HG03103 (cell line): ENCODE results near the gene ZNF219.

Experiments used
- ATAC-seq: cut with Tn5 transposase; IDR thresholded peaks from one replicate; pipeline ENCODE4 v1.9.1; 2021; ENCODE audit warnings: low read depth; ENCODE audit not compliant: unreplicated experiment

The ZNF219 gene

GRCh38 chr14:21102521-21103410 lies 4.3 kb upstream of the ZNF219 start:
- ATAC-seq = no peak

GRCh38 chr14:21101802-21102413 lies 3.5 kb upstream of the ZNF219 start:
- ATAC-seq = no peak

DNA sequence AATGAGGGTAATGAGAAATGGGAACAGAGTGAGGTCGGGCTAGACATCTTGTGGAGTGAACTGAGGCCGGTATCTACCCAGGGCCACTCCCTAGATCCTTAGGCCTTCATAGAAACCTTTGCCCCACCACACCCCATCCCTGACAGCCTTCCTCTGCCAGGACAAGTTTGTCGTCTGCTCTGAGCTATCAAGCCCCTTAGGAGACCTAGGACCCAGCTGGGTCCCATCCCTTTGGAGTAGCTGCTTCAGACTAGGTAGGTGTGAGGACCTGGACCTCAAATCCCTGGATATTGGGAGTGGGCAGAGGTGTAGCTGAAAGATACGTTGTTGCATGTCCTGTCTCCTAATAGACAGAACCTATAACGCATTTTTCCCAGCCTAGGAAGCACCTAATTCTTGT lies 2.5 kb upstream of the ZNF219 start, which contains the start of gene TMEM253:
TMEM253 (plus strand) TSS at position 136 of the 400 bp plus-strand sequence. CDS start 278 bp downstream, outside the sequence.
- no peak for ATAC-seq

GRCh38 chr14:21099596-21099985 lies 1.1 kb upstream of the ZNF219 start:
- no peak for ATAC-seq

DNA sequence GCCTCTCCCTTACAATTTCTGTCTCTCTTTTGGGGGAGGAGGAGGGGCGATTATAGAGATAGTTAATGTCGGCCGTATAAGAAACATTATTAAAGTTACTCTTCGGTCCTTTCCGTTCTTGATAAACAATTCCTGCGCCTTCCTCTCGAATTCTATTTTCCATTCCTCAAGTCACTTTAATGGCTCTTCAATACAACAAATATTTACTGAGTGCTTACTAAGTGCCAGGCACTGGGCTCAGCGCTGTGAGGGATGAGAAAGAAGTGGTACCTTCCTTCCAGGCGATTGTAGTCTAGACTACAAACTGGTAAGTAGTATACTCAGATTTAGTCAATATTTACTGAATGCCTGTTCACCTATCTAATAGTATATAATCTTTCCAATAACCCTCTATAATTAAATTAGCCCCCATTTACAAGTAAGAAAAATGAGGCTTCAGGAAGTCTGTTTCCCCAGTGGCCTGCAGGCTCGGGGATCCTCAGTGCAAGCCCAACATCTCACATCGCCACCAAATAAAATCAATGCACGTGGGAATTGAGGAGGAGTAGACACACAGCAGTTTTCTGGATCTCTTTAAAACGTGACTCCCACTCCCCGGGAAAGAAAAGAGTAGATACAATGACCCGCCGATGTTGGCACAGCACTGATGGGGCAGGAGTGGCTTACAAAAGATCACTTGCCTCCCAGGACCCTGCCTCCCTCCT lies 589 bp upstream of the ZNF219 start:
- ATAC-seq = no peak

- ATAC-seq = no peak
Measured at GRCh38 chr14:21097636-21098075, 799 bp downstream of the ZNF219 start.

GRCh38 chr14:21096978-21097635 lies 1.3 kb downstream of the ZNF219 start:
- no peak for ATAC-seq

GRCh38 chr14:21096438-21096837 lies 2.0 kb downstream of the ZNF219 start:
- no peak for ATAC-seq

DNA sequence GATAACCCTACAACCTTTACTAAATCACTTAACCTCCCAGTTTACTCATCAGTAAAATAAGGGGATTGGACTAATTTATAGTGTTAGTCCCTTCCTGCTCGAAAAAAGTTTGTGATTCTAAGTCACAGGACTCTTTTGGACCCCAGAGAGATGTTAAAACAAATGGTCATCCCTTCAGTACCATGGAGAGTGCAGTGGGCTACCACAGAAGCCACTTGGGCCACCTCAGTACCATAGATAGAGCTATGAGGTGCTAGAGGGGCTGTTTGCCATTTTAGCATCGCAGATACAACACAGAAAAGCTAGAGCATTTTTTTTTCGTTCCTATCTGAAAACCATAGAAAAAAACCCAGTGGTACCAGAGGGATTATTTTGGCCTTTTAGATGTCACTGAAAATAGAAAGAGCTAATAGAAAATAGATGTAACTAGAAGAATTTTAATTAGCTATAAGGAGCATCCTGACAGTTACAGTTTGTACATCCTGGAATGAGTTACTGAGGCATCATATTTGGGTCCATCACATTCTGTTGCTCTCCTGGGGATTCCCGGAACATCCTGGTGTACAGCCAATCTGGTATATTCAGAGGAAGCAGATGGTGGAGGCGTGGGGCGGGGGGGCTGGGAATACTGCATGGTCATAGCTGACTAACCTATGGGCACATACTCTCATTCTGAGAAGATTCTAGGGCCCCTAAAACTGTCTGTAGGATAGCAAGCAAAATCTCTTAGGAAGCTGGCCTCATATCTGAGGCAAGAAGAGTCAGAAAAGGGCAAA lies 2.8 kb downstream of the ZNF219 start:
- ATAC-seq = no peak

- no peak for ATAC-seq
Measured at GRCh38 chr14:21093769-21094681, 4.4 kb downstream of the ZNF219 start.

DNA sequence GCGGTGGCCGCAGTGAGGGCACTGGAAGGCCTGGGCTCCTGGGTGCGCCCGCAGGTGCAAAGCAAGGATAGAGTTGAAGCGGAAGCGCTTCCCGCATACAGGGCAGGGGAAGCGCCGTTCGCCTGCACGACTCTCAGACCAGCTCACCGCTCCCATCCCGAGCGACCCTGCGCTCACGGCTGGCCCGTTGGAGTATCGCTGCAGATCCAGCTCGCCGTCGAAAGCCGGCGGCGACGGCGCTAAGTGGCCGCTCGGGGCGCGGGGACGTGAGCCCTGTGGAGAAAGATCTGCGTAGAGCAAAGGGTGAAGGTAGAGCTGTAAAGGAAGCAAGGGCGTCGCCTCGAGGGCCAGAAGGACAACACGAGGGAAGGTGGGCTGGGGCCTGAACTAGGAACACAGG lies 5.4 kb downstream of the ZNF219 start:
- no peak for ATAC-seq

GRCh38 chr14:21092273-21093011 lies 6.0 kb downstream of the ZNF219 start:
- ATAC-seq = peak; percentile 67

DNA sequence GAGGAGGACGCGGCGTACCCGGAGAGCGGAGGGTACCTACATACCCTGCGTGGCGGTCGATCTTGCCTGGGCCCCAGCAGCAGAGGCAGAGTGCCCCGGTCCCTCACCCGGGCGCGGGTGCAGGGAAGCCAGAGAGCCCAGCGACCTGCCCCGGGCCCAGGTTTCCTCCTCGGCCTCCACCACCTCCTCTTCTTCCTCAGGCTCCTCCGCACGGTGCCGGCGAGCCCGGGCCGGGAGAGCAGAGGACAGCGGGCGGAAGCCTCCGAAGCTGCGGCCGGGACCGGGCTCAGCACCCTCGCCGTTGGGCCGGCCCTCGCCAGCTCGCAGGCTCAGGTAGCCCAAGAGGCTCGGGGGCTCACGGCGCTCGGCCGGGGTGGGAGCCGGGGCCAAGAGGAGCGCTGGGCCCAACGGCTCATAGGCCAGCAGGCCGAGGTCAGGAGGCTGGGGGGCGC lies 6.6 kb downstream of the ZNF219 start:
- ATAC-seq = no peak

DNA sequence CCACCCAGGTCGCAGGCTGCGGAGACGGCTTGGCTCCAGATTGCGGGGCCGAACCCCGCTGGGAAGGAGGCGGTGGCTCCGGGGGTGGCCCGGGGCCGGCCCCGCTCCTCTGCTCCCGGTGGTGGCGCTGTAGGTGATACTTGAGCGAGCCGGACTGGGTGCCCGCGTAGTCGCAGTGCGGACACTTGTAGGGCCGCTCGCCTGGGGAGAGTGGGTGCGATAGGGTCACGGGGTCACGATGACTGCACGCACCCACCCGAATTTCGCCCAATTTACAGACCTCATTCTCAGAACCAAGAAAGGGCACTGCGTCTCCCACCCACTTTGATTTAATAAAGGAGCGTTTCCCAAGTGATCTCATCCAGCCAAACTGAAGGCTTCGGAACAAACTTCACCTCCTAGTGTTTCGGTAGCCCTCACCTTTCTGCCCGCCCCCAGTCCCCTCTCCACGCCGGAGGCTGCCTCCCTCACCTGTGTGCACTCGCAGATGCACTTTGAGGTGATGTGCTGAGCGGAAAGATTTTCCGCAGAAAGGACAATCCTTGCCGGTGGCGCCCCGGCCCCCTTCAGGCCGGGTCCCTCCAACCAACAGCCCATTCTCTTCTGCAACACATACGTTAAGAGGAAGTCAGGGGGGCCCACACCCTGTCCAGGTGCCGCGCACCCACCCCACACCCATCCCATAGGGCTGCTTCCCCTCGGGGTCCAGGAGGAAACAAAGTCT lies 7.4 kb downstream of the ZNF219 start:
- ATAC-seq = no peak

- ATAC-seq = no peak
Measured at GRCh38 chr14:21090194-21090939, 8.1 kb downstream of the ZNF219 start.

DNA sequence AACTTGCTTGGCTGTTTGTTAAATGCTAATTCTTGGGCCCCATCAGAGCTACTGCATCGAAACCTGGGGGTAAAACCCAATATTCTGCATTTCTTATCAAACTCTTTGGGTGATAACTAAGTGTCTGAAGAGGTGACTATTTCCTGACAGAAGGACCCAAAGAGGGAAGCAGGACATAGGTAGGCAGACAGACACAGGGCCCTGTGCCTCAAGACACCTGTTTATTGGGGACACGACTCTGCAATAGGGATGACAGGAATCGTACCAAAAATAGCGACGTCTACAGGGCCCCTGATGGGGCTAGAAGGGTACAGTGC lies 8.6 kb downstream of the ZNF219 start:
- ATAC-seq = no peak

- ATAC-seq = no peak
Measured at GRCh38 chr14:21089271-21089670, 9.2 kb downstream of the ZNF219 start.
